Measurements from ENCODE around the gene C11orf52.
"Not testable (repeated sequence)": the region's sequence is repeated elsewhere in the genome, so short reads cannot be mapped to it uniquely, and the experiment has no call there.

Gene C11orf52

DNA sequence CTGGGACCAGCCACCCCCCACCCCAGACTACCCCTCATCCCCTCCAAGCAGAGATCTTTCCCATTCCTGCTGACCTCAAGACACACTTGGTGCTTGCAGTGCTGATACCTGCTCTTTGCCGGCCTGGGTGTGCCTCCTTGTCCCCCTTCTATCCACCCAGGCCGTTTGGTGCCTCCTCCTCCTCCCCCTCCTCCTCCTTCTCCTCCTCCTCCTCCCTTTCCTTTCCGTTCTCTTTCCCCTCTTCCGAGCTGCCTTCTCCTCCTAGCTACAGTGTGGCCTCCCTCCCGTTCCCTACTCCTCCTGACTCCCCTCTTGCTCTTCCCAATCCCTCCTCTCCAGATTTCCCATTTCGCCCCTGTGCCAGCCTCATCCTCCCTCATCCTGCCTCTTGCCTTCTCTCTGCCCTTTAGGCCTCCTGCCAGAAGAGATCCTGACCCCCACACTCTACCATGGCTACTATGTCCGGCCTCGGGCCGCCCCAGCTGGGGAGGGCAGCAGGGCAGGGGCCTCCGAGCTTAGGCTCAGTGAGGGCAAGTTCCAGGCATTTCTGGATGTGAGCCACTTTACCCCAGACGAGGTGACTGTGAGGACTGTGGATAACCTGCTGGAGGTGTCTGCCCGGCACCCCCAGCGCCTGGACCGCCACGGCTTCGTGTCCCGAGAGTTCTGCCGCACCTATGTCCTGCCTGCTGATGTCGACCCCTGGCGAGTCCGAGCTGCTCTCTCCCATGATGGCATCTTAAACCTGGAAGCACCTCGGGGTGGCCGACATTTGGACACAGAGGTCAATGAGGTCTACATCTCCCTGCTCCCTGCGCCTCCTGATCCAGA is 5.5 kb upstream of the C11orf52 start:
- peak; percentile 47 for DNase-seq

DNA sequence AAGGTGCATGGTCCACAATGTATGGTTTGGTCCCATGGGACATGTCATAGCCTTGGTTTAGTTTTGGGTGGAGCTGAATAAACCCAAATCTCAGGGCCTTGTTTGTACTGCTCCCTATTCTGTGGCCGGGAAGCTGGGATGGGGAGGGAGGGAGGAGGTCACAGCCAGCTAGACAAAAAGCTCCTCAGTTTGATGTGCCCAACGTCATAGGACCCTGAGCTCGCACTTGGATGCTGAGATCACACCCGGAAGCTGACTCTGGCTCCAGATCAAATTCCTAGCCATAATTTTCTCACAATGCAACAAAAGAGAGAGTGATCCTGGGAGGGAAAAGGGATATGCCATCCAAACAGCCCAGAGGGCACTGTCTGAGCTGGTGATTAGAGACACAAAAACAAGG is 4.7 kb upstream of the C11orf52 start:
- peak; percentile 87 for DNase-seq

DNA sequence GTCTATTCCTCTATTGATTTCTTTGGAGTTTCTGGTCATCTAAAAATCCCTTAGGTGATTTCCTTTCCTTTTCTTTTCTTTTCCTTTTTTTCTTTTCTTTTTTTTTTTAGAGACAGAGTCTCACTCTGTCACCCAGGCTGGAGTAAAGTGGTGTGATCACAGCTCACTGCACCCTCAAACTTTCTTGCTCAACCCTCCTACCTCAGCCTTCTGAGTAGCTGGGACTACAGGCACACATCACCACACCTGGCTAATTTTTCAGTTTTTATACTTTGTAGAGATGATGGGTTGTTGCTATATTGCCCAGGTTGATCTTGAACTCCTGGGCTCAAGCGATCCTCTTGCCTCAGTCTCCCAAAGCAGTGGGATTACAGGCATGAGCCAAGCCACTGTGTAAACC is 1.9 kb upstream of the C11orf52 start:
- DNase-seq: no peak

DNA sequence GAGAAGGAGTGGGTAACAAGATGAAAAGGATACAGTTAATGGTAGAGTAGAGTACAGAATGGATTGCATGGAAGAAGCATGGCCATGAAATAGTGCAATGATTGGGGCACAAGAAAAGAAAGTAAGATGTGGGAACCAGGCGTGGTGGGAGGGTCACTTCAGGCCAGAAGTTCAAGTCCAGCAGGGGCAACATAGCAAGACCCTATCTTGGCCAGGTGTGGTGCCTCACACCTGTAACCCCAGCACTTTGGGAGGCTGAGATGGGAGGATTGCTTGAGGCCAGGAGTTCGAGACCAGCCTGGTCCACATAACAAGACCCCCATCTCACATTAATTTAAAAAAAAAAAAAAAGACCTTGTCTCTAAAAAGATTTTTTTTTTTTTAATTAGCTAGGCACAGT is 1.4 kb upstream of the C11orf52 start:
- DNase-seq: no peak

DNA sequence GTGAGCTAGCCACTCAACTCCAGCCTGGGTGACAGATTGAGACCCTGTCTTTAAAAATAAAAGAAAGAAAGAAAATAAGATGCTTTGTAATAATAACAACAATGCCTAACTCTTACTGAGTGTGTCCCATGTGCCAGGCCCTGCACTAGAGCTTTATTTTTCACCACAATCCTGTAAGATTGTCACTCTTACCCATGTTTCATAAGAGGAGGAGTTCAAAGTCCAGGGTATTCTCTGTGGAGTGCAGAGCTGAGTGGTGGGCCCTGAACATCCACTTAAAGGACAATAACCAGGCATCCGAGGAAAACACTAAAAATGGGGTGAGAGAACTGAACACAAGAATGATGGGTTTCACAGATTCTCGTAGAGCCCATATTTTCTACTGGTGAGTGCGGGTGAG is 925 bp upstream of the C11orf52 start:
- no peak for DNase-seq

DNA sequence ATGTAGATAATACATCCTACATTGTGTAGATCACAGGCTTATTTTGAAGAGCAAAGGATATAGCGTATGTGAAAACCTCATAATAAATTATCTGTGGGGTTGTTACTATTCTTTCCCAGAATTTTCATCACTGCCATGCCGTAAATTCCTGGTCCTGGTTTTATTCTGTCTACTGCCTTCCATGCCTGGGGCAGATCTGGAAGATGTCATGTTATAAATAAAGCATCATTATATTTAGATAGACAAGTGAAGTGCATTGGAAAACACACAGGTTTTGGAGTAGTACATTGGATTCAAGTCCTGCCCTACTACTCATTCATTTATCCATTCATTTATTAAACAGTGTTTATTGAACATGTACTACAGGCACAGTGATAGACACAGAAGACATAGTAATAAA is 2.2 kb downstream of the C11orf52 start:
- no peak for DNase-seq

DNA sequence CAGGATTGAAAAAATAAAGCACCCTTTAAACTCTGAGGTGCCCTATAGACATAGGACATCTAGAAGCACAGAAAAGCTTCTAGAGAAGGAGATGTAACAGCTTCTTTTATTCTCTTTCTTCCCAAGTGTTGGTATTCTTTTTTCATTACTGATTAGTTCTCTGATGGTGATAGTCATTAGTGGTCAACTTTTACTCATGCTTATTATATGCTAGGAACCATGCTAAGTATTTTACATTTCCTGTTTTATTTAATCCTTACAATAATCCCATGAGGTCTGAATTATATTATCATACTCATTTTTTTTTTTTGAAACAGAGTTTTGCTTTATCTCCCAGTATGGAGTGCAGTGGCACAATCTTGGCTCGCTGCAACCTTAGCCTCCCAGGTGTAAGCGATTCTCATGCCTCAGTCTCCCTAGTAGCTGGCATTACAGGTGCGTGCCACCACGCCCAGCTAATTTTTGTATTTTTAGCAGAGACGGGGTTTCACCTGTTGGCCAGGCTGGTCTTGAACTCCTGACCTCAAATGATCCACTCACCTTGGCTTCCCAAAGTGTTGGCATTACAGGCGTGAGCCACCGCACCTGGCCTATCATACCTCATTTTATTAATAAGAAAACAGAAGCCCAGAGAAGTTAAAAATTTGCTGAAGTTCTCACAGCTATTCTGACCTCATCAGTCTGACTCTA is 3.0 kb downstream of the C11orf52 start:
- peak; percentile 42 for DNase-seq

DNA sequence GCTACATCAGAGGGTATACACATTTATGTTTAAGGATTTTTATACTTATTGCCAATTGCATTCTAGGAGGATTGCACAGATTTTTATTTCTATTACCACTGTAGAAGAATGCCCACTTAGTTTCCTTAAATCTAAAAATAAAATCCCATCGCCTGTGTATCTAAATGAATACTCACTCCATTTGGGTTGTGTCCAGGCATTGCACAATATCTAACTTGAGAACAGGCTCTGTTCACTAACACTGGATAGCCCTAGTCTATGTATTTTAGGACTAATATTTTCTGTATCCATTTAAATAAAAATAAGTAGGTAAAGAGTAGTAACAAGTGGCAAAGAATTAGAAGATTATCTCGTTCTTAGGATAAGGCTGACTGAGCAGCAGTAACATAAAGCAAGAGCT is 4.1 kb downstream of the C11orf52 start:
- DNase-seq: peak; percentile 89

DNA sequence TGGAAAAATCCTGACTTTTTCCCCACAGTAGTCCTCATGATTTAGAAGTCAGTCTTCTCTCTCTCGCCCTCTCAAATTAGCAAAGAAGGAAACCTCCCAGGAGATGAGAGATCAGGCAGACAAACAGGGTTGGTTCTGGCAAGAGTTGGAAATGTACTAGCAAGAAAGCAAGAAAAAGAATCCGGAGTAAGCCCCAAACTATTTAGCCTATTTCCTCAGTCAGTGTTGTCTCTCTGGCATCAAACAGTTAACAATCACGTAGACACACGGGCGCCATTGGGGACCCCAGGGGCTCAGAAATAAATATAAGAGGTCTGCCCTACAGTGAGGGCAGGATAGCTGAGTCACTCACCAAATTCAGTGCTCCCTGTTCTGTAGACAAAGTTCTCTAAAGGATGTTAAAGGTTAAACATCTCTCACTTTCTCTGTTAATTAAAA is 4.7 kb downstream of the C11orf52 start:
- DNase-seq: peak; percentile 88

DNA sequence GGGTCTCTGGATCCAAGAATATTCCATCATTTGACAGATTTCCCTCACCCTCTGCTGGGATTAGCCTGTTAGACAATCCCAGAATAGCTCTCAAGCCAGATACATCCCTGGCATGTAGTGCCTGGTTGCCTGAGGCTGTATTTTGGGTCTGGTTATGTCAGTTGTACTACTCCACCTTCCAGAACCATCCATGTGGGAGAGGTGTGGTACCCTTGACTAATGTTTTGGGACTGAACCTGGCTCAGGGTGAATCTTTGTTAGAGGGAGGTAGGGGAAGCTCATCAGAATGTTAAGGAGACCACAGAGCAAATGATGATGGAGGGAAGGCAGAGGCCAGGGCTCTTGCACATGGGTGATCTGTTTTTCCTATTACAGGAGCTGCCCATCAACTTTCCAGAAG is 5.2 kb downstream of the C11orf52 start:
- DNase-seq: no peak

DNA sequence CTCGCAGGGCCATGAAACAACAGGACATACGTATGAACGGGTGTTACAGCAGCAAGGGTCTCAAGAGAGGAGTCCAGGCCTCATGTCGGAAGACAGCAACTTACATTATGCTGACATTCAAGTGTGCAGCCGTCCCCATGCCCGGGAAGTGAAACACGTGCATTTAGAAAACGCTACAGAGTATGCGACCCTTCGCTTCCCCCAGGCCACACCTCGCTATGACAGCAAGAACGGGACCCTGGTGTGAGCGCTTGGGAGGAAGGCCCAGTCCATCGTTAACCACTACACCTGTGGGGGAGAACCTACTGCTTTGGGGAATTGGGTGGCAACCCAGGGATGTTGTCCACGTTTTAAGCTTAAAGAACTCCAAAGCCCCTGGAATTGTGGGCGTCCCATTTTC is 7.2 kb downstream of the C11orf52 start:
- no peak for DNase-seq

DNA sequence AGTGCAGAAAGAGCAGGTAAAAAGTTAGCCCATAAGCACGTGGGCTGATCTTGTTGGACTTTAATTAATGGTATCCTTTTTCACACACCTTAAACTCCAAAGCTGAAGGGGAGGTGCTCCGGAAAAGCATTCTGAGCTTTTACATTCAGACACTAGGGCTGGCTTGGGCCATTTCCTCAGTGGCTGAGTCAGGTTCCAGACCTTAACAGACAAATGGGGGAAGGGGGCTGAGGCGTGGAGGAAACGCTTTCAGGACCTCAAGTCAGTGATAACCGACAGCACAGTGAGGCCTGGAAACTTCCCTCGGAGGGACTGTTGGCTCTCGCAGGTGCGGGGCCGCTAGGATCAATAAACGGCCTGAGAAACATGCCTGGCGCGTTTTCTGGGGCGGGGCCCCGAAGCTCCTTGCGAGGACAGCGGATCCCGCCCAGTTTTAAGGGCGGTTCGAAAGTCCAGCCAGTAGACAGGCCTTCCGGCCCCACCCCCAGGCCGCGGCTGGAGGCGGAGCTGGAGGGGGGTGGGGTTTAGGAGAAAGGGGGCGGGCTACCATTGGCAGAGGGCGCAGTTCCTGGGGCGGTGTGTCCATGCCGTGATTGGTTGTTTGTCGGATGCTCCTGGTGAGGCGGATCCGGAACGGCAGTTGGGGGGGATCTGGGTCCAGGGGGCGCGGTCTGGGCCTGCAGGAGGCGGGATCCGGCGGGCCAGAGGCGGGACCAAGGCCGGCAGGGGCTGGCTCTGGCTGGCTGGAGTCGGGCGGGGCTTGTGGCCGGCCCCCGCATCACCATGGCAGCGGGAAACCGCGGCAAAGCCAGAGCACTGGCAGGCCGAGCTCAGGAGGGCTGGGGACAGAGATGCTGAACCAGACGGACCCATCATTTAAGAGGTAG is 8.0 kb downstream of the C11orf52 start:
- DNase-seq: peak; percentile 97

DNA sequence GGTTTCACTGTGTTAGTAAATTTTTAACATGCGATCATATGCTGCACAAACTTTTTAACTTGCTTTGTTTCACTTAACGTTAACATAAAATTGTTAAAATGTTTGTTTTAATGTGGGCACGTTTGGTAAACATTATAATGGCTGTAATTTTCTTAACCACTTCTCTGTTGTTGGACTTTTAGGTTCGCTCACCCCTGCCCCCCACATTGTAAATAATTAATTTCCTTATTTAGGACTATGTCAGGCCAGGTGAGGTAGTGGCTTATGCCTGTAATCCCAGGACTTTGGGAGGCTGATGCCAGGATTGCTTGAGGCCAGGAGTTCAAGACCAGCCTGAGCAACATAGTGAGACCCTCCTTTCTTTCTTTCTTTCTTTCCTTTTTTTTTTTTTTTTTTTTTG is 11.8 kb downstream of the C11orf52 start:
- no peak for DNase-seq

DNA sequence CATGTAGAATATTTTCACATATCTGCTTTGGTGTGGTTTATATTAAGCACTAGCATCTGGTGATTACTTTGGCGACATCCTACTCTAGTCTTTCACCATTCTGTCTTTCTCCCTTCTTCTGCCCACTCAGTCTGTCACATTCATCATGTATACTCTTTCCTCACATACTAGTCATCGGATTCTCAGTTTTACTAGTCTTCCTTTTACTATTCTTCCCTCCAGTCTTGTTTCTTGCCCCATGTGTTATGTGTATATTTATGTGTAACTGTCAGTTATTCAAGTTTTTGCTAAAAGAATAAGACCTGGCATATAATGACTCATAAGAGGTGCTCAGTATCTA is 13.9 kb downstream of the C11orf52 start:
- DNase-seq: peak; percentile 30

DNA sequence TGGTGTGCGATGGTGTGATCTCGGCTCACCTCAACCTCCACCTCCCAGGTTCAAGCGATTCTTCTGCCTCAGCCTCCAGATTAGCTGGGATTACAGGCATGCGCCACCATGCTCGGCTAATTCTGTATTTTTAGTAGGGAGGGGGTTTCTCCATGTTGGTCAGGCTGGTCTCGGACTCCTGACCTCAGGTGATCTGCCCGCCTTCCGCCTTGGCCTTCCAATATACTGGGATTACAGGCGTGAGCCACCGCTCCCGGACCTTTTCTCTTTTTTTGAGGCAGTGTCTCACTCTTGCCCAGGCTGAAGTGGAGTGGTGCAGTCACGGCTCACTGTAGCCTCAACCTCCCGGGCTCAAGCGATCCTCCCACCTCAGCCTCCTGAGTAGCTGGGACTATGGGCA is 14.5 kb downstream of the C11orf52 start:
- not testable (repeated sequence) for DNase-seq

DNA sequence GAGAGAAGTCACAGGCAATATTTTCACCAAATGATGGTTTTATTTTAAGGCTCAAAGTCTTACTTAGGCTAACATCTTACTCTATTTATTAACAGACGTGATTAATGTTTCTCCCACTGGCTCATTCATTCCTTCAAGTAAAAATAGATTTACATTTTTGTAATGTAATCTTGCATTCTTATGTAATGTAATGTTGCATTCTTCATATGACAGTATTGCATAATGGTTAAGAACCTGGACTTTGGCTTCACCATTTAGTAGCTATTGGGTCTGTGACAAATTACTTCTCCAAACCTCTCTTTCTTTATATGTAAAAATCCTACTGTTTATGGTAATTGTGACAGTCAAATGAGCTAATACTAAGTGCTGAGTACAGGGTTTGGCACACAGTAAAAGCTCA is 15.2 kb downstream of the C11orf52 start:
- DNase-seq: peak; percentile 50

DNA sequence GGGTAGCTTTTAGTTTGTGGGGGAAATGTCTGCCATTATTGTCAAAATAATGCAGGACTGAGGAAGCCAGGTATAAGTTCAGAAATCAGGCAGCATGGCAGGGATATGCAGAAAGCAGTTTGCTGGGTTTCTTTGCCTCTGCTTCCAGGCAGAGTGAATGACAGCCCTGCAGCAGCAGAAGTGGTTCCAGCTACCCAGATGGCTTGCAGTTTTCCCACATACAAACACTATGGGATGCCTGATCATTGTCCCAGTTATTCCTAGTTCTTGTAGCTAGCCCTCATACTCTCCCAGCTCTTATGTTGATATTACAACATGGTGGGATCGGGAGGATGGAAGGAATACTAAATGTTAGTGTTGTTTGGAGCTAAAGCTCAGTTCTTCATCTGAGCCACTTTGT is 15.6 kb downstream of the C11orf52 start:
- DNase-seq: no peak

DNA sequence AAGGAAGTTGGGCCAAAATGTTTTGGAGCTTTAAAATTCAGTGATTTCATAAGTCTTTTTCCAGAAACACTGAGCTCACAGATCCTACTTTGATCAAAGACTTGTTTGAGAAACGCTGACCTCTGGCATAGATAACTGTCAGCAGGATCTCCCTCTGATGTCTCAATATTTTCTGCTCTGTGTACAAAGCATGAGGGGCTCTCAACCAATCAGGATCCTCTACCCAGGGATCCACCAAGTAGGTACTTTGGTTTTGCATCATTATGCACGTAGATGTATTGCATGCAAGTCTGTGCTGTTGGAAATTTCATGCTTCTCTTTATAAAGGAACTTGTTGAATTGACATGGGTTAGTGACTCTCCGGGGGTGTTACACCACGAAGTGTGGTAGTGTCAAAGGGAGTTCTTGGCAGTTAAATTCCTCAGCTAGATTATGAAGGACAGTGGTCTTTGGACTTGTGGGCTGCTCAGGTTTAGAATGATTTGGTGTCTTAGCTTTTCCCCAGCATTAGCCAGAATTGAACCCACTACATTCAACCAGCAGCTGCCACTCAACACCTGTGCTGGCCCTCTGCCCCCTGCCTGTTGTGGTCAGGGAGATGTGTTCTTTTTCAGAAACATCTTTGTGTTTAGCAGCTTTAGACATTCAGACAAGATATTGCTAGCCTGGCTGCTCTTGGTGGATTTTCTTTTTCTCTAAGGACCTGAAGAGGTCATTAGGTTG is 16.8 kb downstream of the C11orf52 start:
- no peak for DNase-seq

DNA sequence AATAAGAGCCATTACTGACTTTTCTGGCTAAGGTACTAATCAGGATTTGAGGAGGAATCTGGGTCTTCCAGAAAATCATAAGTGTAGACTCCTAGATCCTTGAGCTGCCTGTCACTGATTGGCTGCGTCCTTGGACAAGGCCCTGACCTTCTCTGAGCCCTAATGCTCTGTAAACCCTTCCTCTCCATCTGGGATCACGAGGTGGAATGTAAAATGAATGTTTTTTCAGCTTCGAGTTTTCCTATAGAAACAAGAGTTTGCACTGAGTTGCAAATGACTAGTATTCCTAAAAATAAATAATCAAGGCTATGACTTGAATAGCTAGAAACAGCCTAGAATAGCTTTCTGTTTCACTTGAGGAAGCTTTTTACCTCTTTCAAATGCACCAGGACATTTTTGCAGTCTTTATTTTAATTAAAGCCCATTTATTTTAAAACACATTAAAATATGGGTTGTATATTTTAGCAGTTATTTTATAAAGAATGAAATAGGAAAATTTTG is 17.4 kb downstream of the C11orf52 start:
- DNase-seq: no peak

DNA sequence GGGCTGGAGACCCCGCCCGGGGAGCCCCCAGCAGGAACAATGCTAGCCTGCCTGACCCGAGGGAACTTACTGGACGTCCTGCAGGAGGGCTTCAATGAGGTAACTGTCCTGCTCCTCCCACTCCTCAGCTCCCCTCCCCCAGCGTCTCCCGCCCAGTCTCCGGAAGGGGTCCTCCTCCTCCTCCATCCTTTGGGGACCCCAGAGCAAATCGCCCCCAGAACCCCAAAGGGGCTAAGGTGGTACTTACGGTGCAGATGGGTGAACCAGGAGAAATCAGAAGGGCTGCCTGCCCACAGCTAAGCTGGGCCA is 18.7 kb downstream of the C11orf52 start:
- DNase-seq: no peak

DNA sequence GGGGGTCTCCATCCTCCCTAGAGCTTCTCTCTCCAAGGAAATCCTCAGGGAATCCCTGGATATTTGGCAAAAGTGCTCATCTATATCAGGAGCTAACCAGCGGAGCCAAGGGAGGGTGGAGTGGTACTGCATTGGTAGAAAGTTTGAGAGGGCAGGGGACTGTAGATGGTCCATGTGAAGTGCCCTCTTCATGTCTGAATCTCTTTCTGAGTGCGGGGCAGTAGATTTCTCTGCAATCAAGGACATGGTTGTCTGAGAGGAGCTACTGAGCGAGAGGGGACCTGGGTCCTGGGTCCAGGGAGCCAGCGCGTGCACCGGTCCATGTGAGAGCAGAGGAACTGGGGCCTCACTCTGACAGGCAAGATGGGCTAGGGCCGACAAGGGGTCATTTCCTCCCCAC is 19.1 kb downstream of the C11orf52 start:
- peak; percentile 22 for DNase-seq

DNA sequence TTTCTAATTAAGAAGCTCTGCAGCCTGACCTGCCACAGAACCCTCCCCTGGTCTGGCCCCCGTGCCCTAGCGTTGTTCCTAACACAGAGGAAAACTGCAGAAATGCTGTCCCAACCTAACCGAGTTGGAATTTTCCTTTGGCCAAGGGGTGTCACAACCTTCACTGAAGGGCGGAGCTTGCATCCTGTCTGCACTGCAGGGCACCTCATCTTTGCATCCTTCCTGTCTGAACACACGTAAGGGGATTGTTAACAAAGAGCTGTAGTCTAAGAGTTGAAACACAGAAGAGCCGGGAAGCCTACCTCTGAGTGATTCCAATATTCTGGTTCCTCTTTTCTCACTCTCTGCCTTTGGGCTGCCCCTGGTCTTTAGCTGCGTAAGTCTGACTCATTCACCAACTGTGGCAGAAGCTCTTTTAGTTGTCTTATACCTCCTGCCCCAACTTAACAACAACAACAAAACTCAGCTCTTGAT is 20.0 kb downstream of the C11orf52 start:
- DNase-seq: peak; percentile 54
